SK-N-SH (cell line): Measurements from ENCODE around the gene FAM78B. TPM values are rescaled to one million over a fixed set of nuclear protein-coding genes. Genes with fewer than 3 reads are reported as not detected.

Source experiments
- CTCF ChIA-PET: fragments of 300-600, 350-600 bp; formaldehyde crosslinking; extraction: SDS; loops from one replicate; lab custom pipeline; 2021; lab: Yijun Ruan, JAX
- POLR2A ChIA-PET: fragments of 350-600 bp; sonication (Branson Sonifier 250); formaldehyde crosslinking; extraction: SDS; loops from one replicate; lab custom pipeline; 2020; ENCODE audit warnings: antibody characterized with exemption, inconsistent platforms; lab: Yijun Ruan, JAX
- DNase-seq: peaks from one replicate; pipeline ENCODE4 v3.0.0; 2012
- H2AFZ ChIP-seq: fragments of 200-600 bp; sonication (generic); 2 replicates; pipeline ENCODE4 v1.8.1; 2016; ENCODE audit warnings: antibody characterized with exemption, mild to moderate bottlenecking, low read depth
- H3F3A ChIP-seq: fragments of 200-600 bp; sonication (generic); replicated peaks from 2 replicates; pipeline ENCODE3; 2016; ENCODE audit warnings: antibody characterized with exemption, mild to moderate bottlenecking; ENCODE audit not compliant: insufficient read depth
- H3K27ac ChIP-seq, 2 experiments: fragments of 200-500 bp in 1 of 2; fragments of 200-600 bp in 1 of 2; sonication (Bioruptor generic) in 1 of 2; sonication (generic), shearing (Covaris generic) in 1 of 2; 2 replicates each; pipeline versions ENCODE4 v1.5.1 to v1.6.1; 2014 to 2016; ENCODE audit warnings: low read depth in 2 of 2, inconsistent platforms in 1 of 2, low read length in 1 of 2, mild to moderate bottlenecking in 1 of 2, mixed read lengths in 1 of 2
- H3K27me3 ChIP-seq: fragments of 200-600 bp; sonication (generic), shearing (Covaris generic); 2 replicates; pipeline ENCODE4 v1.6.1; 2016; ENCODE audit warnings: mixed run types; ENCODE audit not compliant: insufficient read depth
- H3K36me3 ChIP-seq, 2 experiments: fragments of 200-500 bp in 1 of 2; fragments of 200-600 bp in 1 of 2; sonication (Bioruptor generic) in 1 of 2; sonication (generic) in 1 of 2; replicated peaks in 1 of 2; 2 replicates each; pipeline versions ENCODE3 to v1.5.1; 2014 to 2016; ENCODE audit warnings: low read length in 1 of 2, mild to moderate bottlenecking in 1 of 2; ENCODE audit not compliant: insufficient read depth in 2 of 2, control insufficient read depth in 1 of 2
- H3K4me1 ChIP-seq, 2 experiments: fragments of 200-500 bp in 1 of 2; fragments of 200-600 bp in 1 of 2; sonication (Bioruptor generic) in 1 of 2; sonication (generic), shearing (Covaris generic) in 1 of 2; 2 replicates each; pipeline versions ENCODE4 v1.5.1 to v1.6.1; 2014 to 2016; ENCODE audit warnings: low read depth in 1 of 2, low read length in 1 of 2, mixed run types in 1 of 2; ENCODE audit not compliant: insufficient read depth in 2 of 2, control insufficient read depth in 1 of 2
- H3K4me2 ChIP-seq: fragments of 200-600 bp; sonication (generic), shearing (Covaris generic); 2 replicates; pipeline ENCODE4 v1.6.1; 2017; ENCODE audit warnings: mixed run types
- H3K4me3 ChIP-seq, 2 experiments: fragments of 200-500 bp in 1 of 2; fragments of 200-600 bp in 1 of 2; sonication (Bioruptor generic) in 1 of 2; sonication (generic), shearing (Covaris generic) in 1 of 2; 2 replicates each; pipeline versions ENCODE4 v1.5.1 to v1.8.1; 2014 to 2016; ENCODE audit warnings: low read depth in 2 of 2, inconsistent platforms in 1 of 2, low read length in 1 of 2, mild to moderate bottlenecking in 1 of 2, mixed read lengths in 1 of 2, moderate library complexity in 1 of 2
- H3K79me2 ChIP-seq: fragments of 200-600 bp; sonication (generic); 2 replicates; pipeline ENCODE4 v1.8.1; 2017; ENCODE audit warnings: mild to moderate bottlenecking; ENCODE audit not compliant: insufficient read depth
- H3K9ac ChIP-seq: fragments of 200-600 bp; sonication (generic); 2 replicates; pipeline ENCODE4 v1.6.1; 2017; ENCODE audit warnings: mixed run types
- H3K9me2 ChIP-seq: fragments of 200-600 bp; sonication (generic); 2 replicates; pipeline ENCODE4 v1.6.1; 2017; ENCODE audit warnings: mixed run types
- H3K9me3 ChIP-seq: fragments of 200-600 bp; sonication (generic); 2 replicates; pipeline ENCODE4 v1.6.1; 2017; ENCODE audit warnings: mixed run types, mild to moderate bottlenecking, moderate library complexity
- H4K20me1 ChIP-seq: fragments of 200-600 bp; sonication (generic); 2 replicates; pipeline ENCODE4 v1.6.1; 2017; ENCODE audit warnings: mild to moderate bottlenecking, mixed run types; ENCODE audit not compliant: insufficient read depth
- CTCF ChIP-seq: fragments of 200-600 bp; sonication (generic); IDR thresholded peaks from 2 replicates; pipeline ENCODE4 v1.6.1; 2017; ENCODE audit warnings: antibody characterized with exemption, mild to moderate bottlenecking, moderate library complexity
- FOSL2 ChIP-seq: IDR thresholded peaks from 2 replicates; pipeline ENCODE4 v1.4.0; 2012; ENCODE audit warnings: low read depth, mild to moderate bottlenecking, moderate library complexity, borderline replicate concordance
- FOXM1 ChIP-seq: IDR thresholded peaks from 2 replicates; pipeline ENCODE4 v1.4.0; 2012; ENCODE audit warnings: low read depth, mild to moderate bottlenecking
- GABPA ChIP-seq: IDR thresholded peaks from 2 replicates; pipeline ENCODE4 v1.4.0; 2012; ENCODE audit warnings: low read depth, mild to moderate bottlenecking
- IRF3 ChIP-seq: fragments of 150-350 bp; IDR thresholded peaks from 2 replicates; pipeline ENCODE4 v1.6.1; 2016; ENCODE audit warnings: mild to moderate bottlenecking, low read depth, low read length
- MAX ChIP-seq: IDR thresholded peaks from 2 replicates; pipeline ENCODE4 v1.4.0; 2012; ENCODE audit warnings: low read depth
- MEF2A ChIP-seq: IDR thresholded peaks from 2 replicates; pipeline ENCODE4 v1.4.0; 2012; ENCODE audit warnings: low read depth, borderline replicate concordance
- NFIC ChIP-seq: IDR thresholded peaks from 2 replicates; pipeline ENCODE4 v1.4.0; 2012; ENCODE audit warnings: borderline replicate concordance
- PBX3 ChIP-seq: IDR thresholded peaks from 2 replicates; pipeline ENCODE4; 2012
- POLR2AphosphoS5 ChIP-seq: IDR thresholded peaks from 2 replicates; pipeline ENCODE4 v1.6.1; 2012; ENCODE audit warnings: low read depth, low read length
- REST ChIP-seq: IDR thresholded peaks from 2 replicates; pipeline ENCODE4 v1.6.1; 2012; ENCODE audit warnings: mild to moderate bottlenecking, low read depth, low read length, moderate library complexity
- RXRA ChIP-seq: IDR thresholded peaks from 2 replicates; pipeline ENCODE4 v1.4.0; 2012; ENCODE audit warnings: low read depth, mild to moderate bottlenecking, borderline replicate concordance
- SIN3A ChIP-seq: IDR thresholded peaks from 2 replicates; pipeline ENCODE4 v1.6.1; 2012; ENCODE audit warnings: low read depth, mild to moderate bottlenecking, low read length, moderate library complexity, borderline replicate concordance
- TAF1 ChIP-seq: IDR thresholded peaks from 2 replicates; pipeline ENCODE4 v1.6.1; 2012; ENCODE audit warnings: low read depth, mild to moderate bottlenecking, low read length, moderate library complexity, borderline replicate concordance
- TCF12 ChIP-seq: IDR thresholded peaks from 2 replicates; pipeline ENCODE4 v1.4.0; 2012
- YY1 ChIP-seq: IDR thresholded peaks from 2 replicates; pipeline ENCODE4 v1.4.0; 2012; ENCODE audit warnings: low read depth, mild to moderate bottlenecking
- WGBS: methylation state at CpG from one replicate; pipeline ENCODE4 v1.1.6; 2017; ENCODE audit warnings: low lambda C conversion rate; 5-methylcytosine and 5-hydroxymethylcytosine counted together
- polyA plus RNA-seq, 3 experiments: library from polyadenylated mRNA; depleted of rRNA; stranded (reverse); fragments of >200 nt; gene quantifications; 2 replicates each; pipeline ENCODE4 v1.2.3, GENCODE V29; 2012

FAM78B gene
- polyA plus RNA-seq, 1 of the 3 experiments (the other 2 are of a cell fraction): 0.36 TPM

- POLR2A ChIA-PET: no interaction called here
Measured at GRCh38 chr1:166193057-166193698, 26.4 kb upstream of the FAM78B start.

GRCh38 chr1:166190400-166190799, 23.6 kb upstream of the FAM78B start:
- no peak for DNase-seq
- Histone ChIP-seq H3K4me1 (no peaks in the 10 kb centered on the region), H3K9ac (no peak overlapping the region), H3K27me3 (no peaks in the 10 kb centered on the region), H3K9me3 (no peaks in the 10 kb centered on the region), H2AFZ (no peak overlapping the region), H3K79me2 (no peaks in the 10 kb centered on the region), H4K20me1 (no peaks in the 10 kb centered on the region), H3K4me2 (no peak overlapping the region), H3K9me2 (no peaks in the 10 kb centered on the region), H3K27ac (no peak overlapping the region), H3F3A (no peaks in the 10 kb centered on the region), H3K36me3 (no peaks in the 10 kb centered on the region), H3K4me3 (no peak overlapping the region)
- POLR2A ChIA-PET: no interaction called here
- WGBS: 10% methylated on average over 4 of the region's 4 CpGs
- CTCF ChIA-PET: no interaction called here
- no peak for TF ChIP-seq MAX
- TF ChIP-seq IRF3: no peak
- no peak for TF ChIP-seq FOSL2
- no peak for TF ChIP-seq SIN3A
- TF ChIP-seq POLR2AphosphoS5: no peak
- TF ChIP-seq YY1: no peak
- no peak for TF ChIP-seq PBX3
- no peak for TF ChIP-seq NFIC
- no peak for TF ChIP-seq GABPA
- no peak for TF ChIP-seq TAF1
- no peak for TF ChIP-seq RXRA
- TF ChIP-seq REST: no peak

More at GRCh38 chr1:166193057-166193698, 26.4 kb upstream of the FAM78B start:
- no peak overlapping the region for H2AFZ ChIP-seq
- no peaks in the 10 kb centered on the region for H3K9me2 ChIP-seq
- no peak overlapping the region for H3K4me3 ChIP-seq
- H3K9ac ChIP-seq: no peak overlapping the region
- no peaks in the 10 kb centered on the region for H3F3A ChIP-seq
- H4K20me1 ChIP-seq: no peaks in the 10 kb centered on the region
- H3K36me3 ChIP-seq: no peaks in the 10 kb centered on the region
- WGBS: 9% methylated on average over 5 of the region's 5 CpGs
- no peak for TF ChIP-seq GABPA
- no peak for TF ChIP-seq MAX
- no peak for TF ChIP-seq TCF12
- no peak for TF ChIP-seq CTCF
- no peak for TF ChIP-seq MEF2A
- no peak for TF ChIP-seq TAF1
- TF ChIP-seq FOXM1: no peak
- no peaks in the 10 kb centered on the region for H3K79me2 ChIP-seq
- H3K9me3 ChIP-seq: no peaks in the 10 kb centered on the region
- no peaks in the 10 kb centered on the region for H3K27me3 ChIP-seq
- H3K4me2 ChIP-seq: no peak overlapping the region
- DNase-seq: no peak
- H3K4me1 ChIP-seq: no peaks in the 10 kb centered on the region
- H3K27ac ChIP-seq: no peak overlapping the region
- CTCF ChIA-PET: no interaction called here
